HepG2 (cell line): Measurements from ENCODE around the gene ITPRIPL1. TPM values are rescaled to one million over a fixed set of nuclear protein-coding genes. Genes with fewer than 3 reads are reported as not detected.
A peak's percentile ranks its signal among the peaks of the same experiment; 100 is the strongest.

ENCODE experiments used
- ATAC-seq: fragments of 200-7000 bp; cut with Tn5 transposase; 3 replicates; pipeline ENCODE4 v1.9.1; 2020; ENCODE audit warnings: mild to moderate bottlenecking, moderate library complexity
- BruUV-seq: library from RNA; stranded (reverse); fragments of 400-500 nt; replicated peaks from 2 replicates; lab custom pipeline; 2021; lab: Mats Ljungman, UMichigan
- CTCF ChIA-PET: fragments of 300-600 bp; formaldehyde crosslinking; extraction: SDS; loops from one replicate; lab custom pipeline; 2021; ENCODE audit warnings: low total read pairs, inconsistent platforms, low intra/inter-chr PET ratio; lab: Yijun Ruan, JAX
- POLR2A ChIA-PET: fragments of 350-600 bp; sonication (Branson Sonifier 250); formaldehyde crosslinking; loops from one replicate; lab custom pipeline; 2020; ENCODE audit warnings: antibody characterized with exemption, inconsistent platforms; lab: Yijun Ruan, JAX
- DNase-seq: peaks from one replicate; pipeline ENCODE4 v3.0.0-alpha.2; 2015; ENCODE audit warnings: low spot score
- FAIRE-seq: peaks from 3 replicates; lab custom pipeline; 2011; peaks lifted over from hg19 to GRCh38; lab: Jason Lieb, UNC
- H2AFZ ChIP-seq: one replicate; pipeline ENCODE4 v1.6.1; 2011; ENCODE audit warnings: low read length, inconsistent platforms
- H3K27ac ChIP-seq: fragments of 300-600 bp; 3 replicates; pipeline ENCODE4 v1.8.0; 2011; ENCODE audit warnings: mixed run types, mild to moderate bottlenecking, mixed read lengths, low read length, inconsistent platforms; ENCODE audit not compliant: insufficient read depth; ENCODE audit errors: extremely low read length
- H3K27me3 ChIP-seq, 2 experiments: fragments of 200-600 bp in 1 of 2; 2 replicates in 1 of 2; 3 replicates in 1 of 2; pipeline versions ENCODE4 v1.6.0 to v1.8.0; 2011; ENCODE audit warnings: low read length in 2 of 2, mild to moderate bottlenecking in 2 of 2, moderate library complexity in 2 of 2, inconsistent platforms in 1 of 2; ENCODE audit not compliant: insufficient read depth in 2 of 2, control insufficient read depth in 1 of 2
- H3K36me3 ChIP-seq, 2 experiments: fragments of 200-600 bp in 1 of 2; replicated peaks in 1 of 2; 2 replicates in 1 of 2; 3 replicates in 1 of 2; pipeline versions ENCODE4 v1.5.1 to v1.8.0; 2011; ENCODE audit warnings: low read length in 2 of 2, inconsistent platforms in 1 of 2; ENCODE audit not compliant: insufficient read depth in 2 of 2, control insufficient read depth in 1 of 2
- H3K4me1 ChIP-seq: 2 replicates; pipeline ENCODE4 v1.5.1; 2012; ENCODE audit warnings: low read length, inconsistent platforms; ENCODE audit not compliant: insufficient read depth
- H3K4me2 ChIP-seq: 2 replicates; pipeline ENCODE4 v1.6.0; 2011; ENCODE audit warnings: low read depth, low read length, inconsistent platforms
- H3K4me3 ChIP-seq, 3 experiments: fragments of 200-600 bp in 1 of 3; sonication (generic), shearing (Covaris generic) in 1 of 3; replicated peaks in 1 of 3; 2 replicates each; pipeline ENCODE4 v1.5.1; 2011 to 2016; ENCODE audit warnings: low read length in 3 of 3, inconsistent platforms in 2 of 3, low read depth in 2 of 3, mild to moderate bottlenecking in 2 of 3, control low read depth in 1 of 3, mixed read lengths in 1 of 3; ENCODE audit not compliant: insufficient read depth in 1 of 3
- H3K79me2 ChIP-seq: one replicate; pipeline ENCODE4 v1.6.1; 2011; ENCODE audit warnings: low read length, inconsistent platforms; ENCODE audit not compliant: insufficient read depth
- H3K9ac ChIP-seq: 2 replicates; pipeline ENCODE4 v1.6.0; 2011; ENCODE audit warnings: mild to moderate bottlenecking, low read depth, low read length, inconsistent platforms; ENCODE audit not compliant: insufficient read depth
- H3K9me3 ChIP-seq: 2 replicates; pipeline ENCODE4 v1.5.1; 2012; ENCODE audit warnings: mild to moderate bottlenecking, low read length
- H4K20me1 ChIP-seq: 2 replicates; pipeline ENCODE4 v1.6.0; 2011; ENCODE audit warnings: inconsistent platforms, mild to moderate bottlenecking, low read length, moderate library complexity; ENCODE audit not compliant: insufficient read depth
- DMAP1 ChIP-seq: IDR thresholded peaks from 2 replicates; pipeline ENCODE4 v1.6.1; 2016
- DR1 ChIP-seq: sonication (generic); formaldehyde crosslinking; IDR thresholded peaks from 2 replicates; pipeline ENCODE4 v1.8.0; 2021; ENCODE audit warnings: mild to moderate bottlenecking, missing genetic modification reagents, inconsistent platforms
- FOXM1 ChIP-seq: sonication (generic); formaldehyde crosslinking; IDR thresholded peaks from 2 replicates; pipeline ENCODE4 v1.5.0; 2020; ENCODE audit warnings: missing genetic modification reagents
- HDAC2 ChIP-seq: sonication (generic); formaldehyde crosslinking; IDR thresholded peaks from 2 replicates; pipeline ENCODE4 v1.4.0; 2020; ENCODE audit warnings: missing genetic modification reagents
- HNF1B ChIP-seq: sonication (generic); formaldehyde crosslinking; IDR thresholded peaks from 2 replicates; pipeline ENCODE4 v1.5.1; 2020; ENCODE audit warnings: mild to moderate bottlenecking, moderate library complexity, missing genetic modification reagents
- HOXA3 ChIP-seq: sonication (generic); formaldehyde crosslinking; IDR thresholded peaks from 2 replicates; pipeline ENCODE4 v1.5.0; 2020; ENCODE audit warnings: missing genetic modification reagents
- KAT2B ChIP-seq: fragments of 150-350 bp; IDR thresholded peaks from 2 replicates; pipeline ENCODE4 v1.6.1; 2014; ENCODE audit warnings: low read depth, low read length, borderline replicate concordance
- KMT2A ChIP-seq: sonication (generic); formaldehyde crosslinking; IDR thresholded peaks from 2 replicates; pipeline ENCODE4 v1.4.0; 2020; ENCODE audit warnings: missing genetic modification reagents
- MAX ChIP-seq: IDR thresholded peaks from 2 replicates; pipeline ENCODE4 v1.6.1; 2012; ENCODE audit warnings: inconsistent platforms
- MED13 ChIP-seq: sonication (generic); formaldehyde crosslinking; IDR thresholded peaks from 2 replicates; pipeline ENCODE4 v1.5.0; 2020; ENCODE audit warnings: missing genetic modification reagents
- POLR2G ChIP-seq: fragments of 200-400 bp; formaldehyde crosslinking; IDR thresholded peaks from 2 replicates; pipeline ENCODE4 v1.6.1; 2018; ENCODE audit warnings: mild to moderate bottlenecking, low read depth, low read length, moderate library complexity
- RNF219 ChIP-seq: sonication (generic); formaldehyde crosslinking; IDR thresholded peaks from 2 replicates; pipeline ENCODE4 v1.5.0; 2020; ENCODE audit warnings: mild to moderate bottlenecking, missing genetic modification reagents
- SAFB2 ChIP-seq: sonication (generic); formaldehyde crosslinking; IDR thresholded peaks from 2 replicates; pipeline ENCODE4 v1.5.1; 2020; ENCODE audit warnings: missing genetic modification reagents, low read depth, mild to moderate bottlenecking, borderline replicate concordance
- ZBTB49 ChIP-seq: sonication (generic); formaldehyde crosslinking; IDR thresholded peaks from 2 replicates; pipeline ENCODE4 v1.4.0; 2020; ENCODE audit warnings: missing genetic modification reagents, borderline replicate concordance
- ZNF121 ChIP-seq: sonication (generic); formaldehyde crosslinking; IDR thresholded peaks from 2 replicates; pipeline ENCODE4 v1.5.0; 2020; ENCODE audit warnings: mild to moderate bottlenecking, missing genetic modification reagents
- ZNF282 ChIP-seq: fragments of 450-650 bp; IDR thresholded peaks from 2 replicates; pipeline ENCODE4 v1.6.1; 2018; ENCODE audit not compliant: partially characterized antibody
- ZNF772 ChIP-seq: sonication (generic); formaldehyde crosslinking; IDR thresholded peaks from 2 replicates; pipeline ENCODE4 v1.5.0; 2020; ENCODE audit warnings: mild to moderate bottlenecking, missing genetic modification reagents
- ZNF780A ChIP-seq: sonication (generic); formaldehyde crosslinking; IDR thresholded peaks from 2 replicates; pipeline ENCODE4 v1.8.0; 2022; ENCODE audit warnings: mild to moderate bottlenecking, missing genetic modification reagents, moderate library complexity
- WGBS: methylation state at CpG from one replicate; pipeline ENCODE4 v1.1.6; 2017; ENCODE audit warnings: low lambda C conversion rate; 5-methylcytosine and 5-hydroxymethylcytosine counted together
- in situ Hi-C: cut with HindIII; loops from 2 replicates; pipeline ENCODE4 v1.10.0; 2017; ENCODE audit warnings: low pct_unique_long_range_greater_than_20kb; ENCODE audit not compliant: extremely low pct_ligation_motif_present
- intact Hi-C: fragments of 100-400 bp; cut with micrococcal nuclease; formaldehyde crosslinking; loops from one replicate; pipeline ENCODE4 v1.10.0; 2022; ENCODE audit not compliant: unreplicated experiment
- polyA plus RNA-seq, 8 experiments: library from polyadenylated mRNA; depleted of rRNA in 3 of 8; stranded (reverse) in 7 of 8; unstranded in 1 of 8; fragments of >200 nt; fragmentation: Illumina TruSeq in 4 of 8; extraction: Trizol in 4 of 8; gene quantifications; 2 replicates each; pipeline versions ENCODE4 v1.2.1 to v1.2.3, GENCODE V29; 2011 to 2016; ENCODE audit warnings: low read depth in 4 of 8, missing spikeins in 1 of 8, mixed read lengths in 1 of 8; ENCODE audit not compliant: insufficient read depth in 1 of 8
- total RNA-seq, 5 experiments: library from RNA; depleted of rRNA; stranded (reverse); fragments of >200 nt; fragmentation: Illumina TruSeq; extraction: Trizol; gene quantifications; 2 replicates each; pipeline ENCODE4 v1.2.3, GENCODE V29; 2016; ENCODE audit warnings: low read depth in 1 of 5

Gene ITPRIPL1
- total and polyA plus RNA-seq, 2 of the 13 experiments (the other 11 are each of a cell fraction or from before 2014, with no cell fraction given): 4.3 to 11.7 TPM

- H2AFZ ChIP-seq: peak overlapping the region; percentile 42
- peak overlapping the region; percentile 74 to 85 (median 81) for H3K4me3 ChIP-seq
- in situ Hi-C loops (no loop called here), intact Hi-C loops (loop anchor here (2.0 kb wide), 1 partner anchor 31 kb away; the partner anchor contains the start of gene SNRNP200)
- DNase-seq (no peak), ATAC-seq (peak; percentile 28), FAIRE-seq (no peak)
- H3K4me1 ChIP-seq: peaks cover 32% of the 10 kb centered on the region
- ChIA-PET POLR2A (interaction anchor here (0.6 to 3.8 kb wide), 11 partner anchors 11 to 127 kb away, joined by 3 to 43 read pairs (median 12); partner anchors contain the start of genes CIAO1, ITPRIPL1, SNRNP200 and STARD7), CTCF (no interaction called here)
- H4K20me1 ChIP-seq: no peaks in the 10 kb centered on the region
- H3K4me2 ChIP-seq: peak overlapping the region; percentile 98
- peak overlapping the region; percentile 84 for H3K27ac ChIP-seq
- H3K79me2 ChIP-seq: peaks cover 40% of the 10 kb centered on the region
- TSS peak; percentile 80 for BruUV-seq
- WGBS: 4% methylated on average over 15 of the region's 15 CpGs
- H3K36me3 ChIP-seq: peaks cover 0 to 4% of the 10 kb centered on the region in 2 experiments; a peak in 1 of 5 replicates
- H3K27me3 ChIP-seq: no peaks in the 10 kb centered on the region; a peak in 1 of 5 replicates
- peak overlapping the region; percentile 91 for H3K9ac ChIP-seq
- no peaks in the 10 kb centered on the region for H3K9me3 ChIP-seq
- TF ChIP-seq SAFB2 (peak; percentile 51; the same call in 1 of the 2 replicates), ZNF282 (no peak), ZNF772 (0 out of 2 replicates have a peak, but pooled peaks have one; percentile 28), FOXM1 (CRISPR knock-in tag) (0 out of 2 replicates have a peak, but pooled peaks have one; percentile 24), RNF219 (CRISPR knock-in tag) (no peak), ZNF121 (CRISPR knock-in tag) (no peak), KAT2B (no peak), HOXA3 (peak; percentile 21; the same call in 1 of the 2 replicates), KMT2A (CRISPR knock-in tag) (peak; percentile 2), MED13 (CRISPR knock-in tag) (0 out of 2 replicates have a peak, but pooled peaks have one; percentile 6), DR1 (CRISPR knock-in tag) (no peak), HNF1B (CRISPR knock-in tag) (peak; percentile 60), POLR2G (peak; percentile 67; the same call in 1 of the 2 replicates), MAX (0 out of 2 replicates have a peak, but pooled peaks have one; percentile 57), HDAC2 (CRISPR knock-in tag) (0 out of 2 replicates have a peak, but pooled peaks have one; percentile 3), DMAP1 (CRISPR knock-in tag) (peak; percentile 62; the same call in 1 of the 2 replicates), ZNF780A (CRISPR knock-in tag) (peak; percentile 6; the same call in 1 of the 2 replicates), ZBTB49 (CRISPR knock-in tag) (peak; percentile 7; the same call in 1 of the 2 replicates)
Observed at GRCh38 chr2:96336104-96336775, 11.1 kb downstream of the ITPRIPL1 start.
